GM19239 (cell line): ENCODE data around the gene TIAM1.

Experiments used
- DNase-seq: peaks from one replicate; pipeline ENCODE4 v3.0.0; 2011; ENCODE audit warnings: low spot score; ENCODE audit not compliant: insufficient read length
- FAIRE-seq: peaks from 2 replicates; lab custom pipeline; 2011; peaks lifted over from hg19 to GRCh38; lab: Jason Lieb, UNC

TIAM1 gene

GRCh38 chr21:31343680-31344480 lies at the start of gene TIAM1:
Gene TIAM1, minus strand, starts transcription at chr21:31344261. Its CDS starts 77,289 bp downstream, at chr21:31266972.
- FAIRE-seq (no peak), DNase-seq (no peak)

- FAIRE-seq (no peak), DNase-seq (no peak)
Measured at GRCh38 chr21:31387560-31388186, 43.6 kb upstream of the TIAM1 start.

GRCh38 chr21:31386006-31386405 lies 41.9 kb upstream of the TIAM1 start:
- no peak for FAIRE-seq
- DNase-seq = no peak

GRCh38 chr21:31383770-31384169 lies 39.7 kb upstream of the TIAM1 start:
- no peak for FAIRE-seq
- DNase-seq = no peak

- FAIRE-seq (no peak), DNase-seq (no peak)
Measured at GRCh38 chr21:31382060-31382459, 38.0 kb upstream of the TIAM1 start.

GRCh38 chr21:31376301-31376700 lies 32.2 kb upstream of the TIAM1 start:
- FAIRE-seq = no peak
- no peak for DNase-seq

- no peak for DNase-seq
- FAIRE-seq = no peak
Measured at GRCh38 chr21:31374395-31374794, 30.3 kb upstream of the TIAM1 start.

- no peak for DNase-seq
- FAIRE-seq = no peak
Measured at GRCh38 chr21:31372471-31372765, 28.4 kb upstream of the TIAM1 start.

- DNase-seq (no peak), FAIRE-seq (no peak)
Measured at GRCh38 chr21:31371715-31372470, 27.8 kb upstream of the TIAM1 start.

- DNase-seq (no peak), FAIRE-seq (no peak)
Measured at GRCh38 chr21:31370893-31371544, 27.0 kb upstream of the TIAM1 start.

- no peak for FAIRE-seq
- DNase-seq = no peak
Measured at GRCh38 chr21:31370281-31370892, 26.3 kb upstream of the TIAM1 start.

GRCh38 chr21:31368361-31368760 lies 24.3 kb upstream of the TIAM1 start:
- no peak for FAIRE-seq
- DNase-seq = no peak

- no peak for FAIRE-seq
- no peak for DNase-seq
Measured at GRCh38 chr21:31367801-31368200, 23.7 kb upstream of the TIAM1 start.

GRCh38 chr21:31366825-31367224 lies 22.8 kb upstream of the TIAM1 start:
- FAIRE-seq (no peak), DNase-seq (no peak)

- DNase-seq = no peak
- no peak for FAIRE-seq
Measured at GRCh38 chr21:31364253-31364945, 20.3 kb upstream of the TIAM1 start.

GRCh38 chr21:31363720-31364119 lies 19.7 kb upstream of the TIAM1 start:
- DNase-seq = no peak
- FAIRE-seq = no peak

GRCh38 chr21:31360717-31361116 lies 16.7 kb upstream of the TIAM1 start:
- no peak for DNase-seq
- FAIRE-seq = no peak

- FAIRE-seq = no peak
- no peak for DNase-seq
Measured at GRCh38 chr21:31358158-31358557, 14.1 kb upstream of the TIAM1 start.

- DNase-seq = no peak
- FAIRE-seq = no peak
Measured at GRCh38 chr21:31356440-31356839, 12.4 kb upstream of the TIAM1 start.
